ENCODE results near the gene RFX8. TPM values are rescaled to one million over a fixed set of nuclear protein-coding genes. Genes with fewer than 3 reads are reported as not detected.

RFX8 gene
- total and polyA plus RNA-seq, 2 of the 8 experiments (the other 6 are each of a cell fraction or from before 2014, with no cell fraction given), result 0.60 to 0.97 TPM

- no peak overlapping the region for H4K5ac ChIP-seq (ENCODE audit: insufficient read length, low read depth, low read length)
- H3K18ac ChIP-seq (ENCODE audit: extremely low read depth, low read length), result no peak overlapping the region
- H4K91ac ChIP-seq (replicated peaks; ENCODE audit: insufficient read length, low read length), result no peak overlapping the region
- no peak overlapping the region for H2BK20ac ChIP-seq (ENCODE audit: low read length)
- H3K79me2 ChIP-seq (ENCODE audit: control insufficient read depth in 1 of 2, insufficient read depth in 2 of 2, low read length in 2 of 2), result no peaks in the 10 kb centered on the region
- H4K8ac ChIP-seq (ENCODE audit: extremely low read depth, insufficient read depth, low read length), result no peak overlapping the region
- H3K14ac ChIP-seq (ENCODE audit: insufficient read length), result no peak overlapping the region
- no peaks in the 10 kb centered on the region for H4K20me1 ChIP-seq (replicated peaks in 1 of 2; ENCODE audit: control insufficient read depth in 1 of 2, insufficient read depth in 2 of 2, low read length in 2 of 2)
- FAIRE-seq (no peak), DNase-seq (ENCODE audit: low read depth in 1 of 2, low spot score in 2 of 2) (no peak)
- no peak overlapping the region for H2BK5ac ChIP-seq (ENCODE audit: low read depth, low read length)
- H3K27ac ChIP-seq (ENCODE audit: low read depth, low read length), result no peak overlapping the region
- H3K9me3 ChIP-seq (ENCODE audit: insufficient read depth in 2 of 2, low read depth in 1 of 2, low read length in 1 of 2), result peaks cover 9 to 15% of the 10 kb centered on the region in 2 experiments
- peaks cover 0 to 3% (median 0%) of the 10 kb centered on the region in 4 experiments; a peak in 1 of 8 replicates for H3K36me3 ChIP-seq (ENCODE audit: control insufficient read depth in 2 of 4, insufficient read depth in 4 of 4, low read length in 3 of 4)
- H3K4me2 ChIP-seq (ENCODE audit: insufficient read depth in 1 of 2, low read depth in 2 of 2, low read length in 2 of 2), result no peak overlapping the region
- H2BK12ac ChIP-seq (ENCODE audit: low read depth, low read length), result no peak overlapping the region
- H3K4ac ChIP-seq (replicated peaks; ENCODE audit: insufficient read length, low read depth, low read length), result no peak overlapping the region
- CTCF ChIA-PET (ENCODE audit: partially characterized antibody), result interaction anchor here (0.9 to 1.4 kb wide), 4 partner anchors 9 to 207 kb away, joined by 3 to 6 read pairs (median 4); no protein-coding TSS in a partner anchor
- H3K23me2 ChIP-seq (ENCODE audit: low read depth, low read length), result no peaks in the 10 kb centered on the region
- no peak overlapping the region for H2AK5ac ChIP-seq (ENCODE audit: low read depth, low read length)
- POLR2A ChIA-PET (ENCODE audit: partially characterized antibody), result no interaction called here
- no peak overlapping the region for H3K4me3 ChIP-seq (ENCODE audit: extremely low read depth in 1 of 4, insufficient read depth in 2 of 4, low read depth in 3 of 4, low read length in 4 of 4)
- no peak overlapping the region for H3K56ac ChIP-seq (replicated peaks; ENCODE audit: insufficient read length, low read depth, low read length)
- H3K9ac ChIP-seq (replicated peaks in 1 of 4; ENCODE audit: extremely low read depth in 1 of 4, low read depth in 3 of 4, low read length in 3 of 4), result no peak overlapping the region
- H2BK120ac ChIP-seq (replicated peaks; ENCODE audit: low read depth, low read length), result no peak overlapping the region
- H2AFZ ChIP-seq (ENCODE audit: low read length), result no peak overlapping the region
- TF ChIP-seq SRF (IDR thresholded peaks at IDR 0.05; ENCODE audit: low read depth, low read length), result no peak
- no peak for TF ChIP-seq CEBPB (IDR thresholded peaks at IDR 0.05; ENCODE audit: low read depth, low read length)
- TF ChIP-seq RNF2 (IDR thresholded peaks at IDR 0.05; ENCODE audit: borderline replicate concordance, low read depth, low read length, missing control alignments, poor library complexity, severe bottlenecking), result no peak
- no peak for TF ChIP-seq SIN3A (conservative IDR thresholded peaks at IDR 0.05 in 1 of 2, IDR thresholded peaks at IDR 0.05 in 1 of 2; ENCODE audit: low read depth in 1 of 2, low read length in 2 of 2)
- TF ChIP-seq TEAD4 (IDR thresholded peaks at IDR 0.05; ENCODE audit: low read depth, low read length), result no peak
- 0 out of 2 replicates have a peak, but pooled peaks have one; percentile 7 for TF ChIP-seq POU5F1 (IDR thresholded peaks at IDR 0.05; ENCODE audit: low read depth, low read length)
- TF ChIP-seq POLR2A (IDR thresholded peaks at IDR 0.05; ENCODE audit: control extremely low read depth in 1 of 2, low read depth in 2 of 2, low read length in 2 of 2), result no peak
- no peak for TF ChIP-seq BCL11A (IDR thresholded peaks at IDR 0.05; ENCODE audit: low read depth in 2 of 2, low read length in 2 of 2)
- peaks cover 0 to 11% (median 9%) of the 10 kb centered on the region in 4 experiments; a peak in 5 of 7 replicates for H3K4me1 ChIP-seq (replicated peaks in 1 of 4; ENCODE audit: control insufficient read depth in 3 of 4, insufficient read depth in 4 of 4, low read length in 3 of 4)
- H3K23ac ChIP-seq (ENCODE audit: insufficient read length), result no peak overlapping the region
- no peaks in the 10 kb centered on the region; a peak in 1 of 7 replicates for H3K27me3 ChIP-seq (replicated peaks in 1 of 4; ENCODE audit: control insufficient read depth in 3 of 4, extremely low read depth in 1 of 4, insufficient read depth in 3 of 4, low read length in 3 of 4)
- H2BK15ac ChIP-seq (ENCODE audit: low read length), result no peak overlapping the region
- H3K79me1 ChIP-seq (ENCODE audit: low read depth, low read length), result no peaks in the 10 kb centered on the region
These were observed 42.9 kb upstream of the RFX8 start for GRCh38 chr2:101517758-101518271.

Measured in H1 (cell line).